Measurements from ENCODE around the gene PMEPA1. TPM values are rescaled to one million over a fixed set of nuclear protein-coding genes. Genes with fewer than 3 reads are reported as not detected.

The PMEPA1 gene
- total RNA-seq, 1 experiment from 2014 or later = 15.0 TPM

GRCh38 chr20:57711311-57711712, 1.5 kb upstream of the PMEPA1 start:
- Histone ChIP-seq H3K4me1 (peaks cover 30% of the 10 kb centered on the region), H3K27ac (peak overlapping the region; percentile 90; the same call in 1 of the 2 replicates), H3K36me3 (no peaks in the 10 kb centered on the region), H3K4me3 (peak overlapping the region; percentile 97), H3K9me3 (replicated peaks) (no peaks in the 10 kb centered on the region), H3K27me3 (no peaks in the 10 kb centered on the region)
- DNase-seq = peak in 1 of 2 experiments; percentile 47

GRCh38 chr20:57710841-57711240, 1.0 kb upstream of the PMEPA1 start:
- DNase-seq = peak in 1 of 2 experiments; percentile 49
- H3K4me1 ChIP-seq = peaks cover 30% of the 10 kb centered on the region

GRCh38 chr20:57708694-57709673, 831 bp downstream of the PMEPA1 start:
- Histone ChIP-seq H3K27me3 (no peaks in the 10 kb centered on the region), H3K9me3 (replicated peaks) (no peaks in the 10 kb centered on the region), H3K4me1 (peaks cover 41% of the 10 kb centered on the region), H3K36me3 (peaks cover 17% of the 10 kb centered on the region), H3K27ac (peak overlapping the region; percentile 73), H3K4me3 (peak overlapping the region; percentile 97)
- DNase-seq = peak; percentile 54 to 60

More at GRCh38 chr20:57710841-57711240, 1.0 kb upstream of the PMEPA1 start:
- Histone ChIP-seq H3K4me3 (peak overlapping the region; percentile 97), H3K27me3 (no peaks in the 10 kb centered on the region), H3K36me3 (peaks cover 3% of the 10 kb centered on the region; the same call in 1 of the 2 replicates), H3K9me3 (replicated peaks) (no peaks in the 10 kb centered on the region), H3K27ac (peak overlapping the region; percentile 90)

GRCh38 chr20:57707849-57708693, 1.7 kb downstream of the PMEPA1 start:
- H3K4me1 ChIP-seq = peaks cover 48% of the 10 kb centered on the region
- peak overlapping the region; percentile 97 for H3K4me3 ChIP-seq
- H3K27ac ChIP-seq = peak overlapping the region; percentile 73
- DNase-seq = peak in 1 of 2 experiments; percentile 39
- H3K9me3 ChIP-seq (replicated peaks) = no peaks in the 10 kb centered on the region
- peaks cover 25% of the 10 kb centered on the region for H3K36me3 ChIP-seq
- no peaks in the 10 kb centered on the region for H3K27me3 ChIP-seq

GRCh38 chr20:57707320-57707719, 2.5 kb downstream of the PMEPA1 start:
- Histone ChIP-seq H3K4me1 (peaks cover 50% of the 10 kb centered on the region), H3K27me3 (no peaks in the 10 kb centered on the region), H3K36me3 (peaks cover 32% of the 10 kb centered on the region), H3K27ac (no peak overlapping the region), H3K9me3 (replicated peaks) (no peaks in the 10 kb centered on the region), H3K4me3 (no peak overlapping the region)
- DNase-seq = no peak

- DNase-seq = no peak
- Histone ChIP-seq H3K27me3 (no peaks in the 10 kb centered on the region), H3K9me3 (replicated peaks) (no peaks in the 10 kb centered on the region), H3K27ac (no peak overlapping the region), H3K4me3 (no peak overlapping the region), H3K4me1 (peaks cover 44% of the 10 kb centered on the region), H3K36me3 (peaks cover 34% of the 10 kb centered on the region)
Observed at GRCh38 chr20:57705127-57705899, 4.5 kb downstream of the PMEPA1 start.

- peaks cover 44% of the 10 kb centered on the region for H3K4me1 ChIP-seq
- H3K9me3 ChIP-seq (replicated peaks) = no peaks in the 10 kb centered on the region
- peaks cover 38% of the 10 kb centered on the region for H3K36me3 ChIP-seq
- no peak overlapping the region for H3K4me3 ChIP-seq
- no peak for DNase-seq
- H3K27ac ChIP-seq = no peak overlapping the region
- H3K27me3 ChIP-seq = no peaks in the 10 kb centered on the region
Observed at GRCh38 chr20:57704245-57704644, 5.6 kb downstream of the PMEPA1 start.

GRCh38 chr20:57703013-57703412, 6.8 kb downstream of the PMEPA1 start:
- Histone ChIP-seq H3K9me3 (replicated peaks) (no peaks in the 10 kb centered on the region), H3K36me3 (peaks cover 38% of the 10 kb centered on the region), H3K4me1 (peaks cover 54% of the 10 kb centered on the region), H3K4me3 (no peak overlapping the region), H3K27me3 (no peaks in the 10 kb centered on the region), H3K27ac (no peak overlapping the region)
- no peak for DNase-seq

- Histone ChIP-seq H3K36me3 (peaks cover 38% of the 10 kb centered on the region), H3K4me3 (no peak overlapping the region), H3K4me1 (peaks cover 54% of the 10 kb centered on the region), H3K27me3 (no peaks in the 10 kb centered on the region), H3K27ac (no peak overlapping the region), H3K9me3 (replicated peaks) (no peaks in the 10 kb centered on the region)
- DNase-seq = no peak
Observed at GRCh38 chr20:57702521-57702920, 7.3 kb downstream of the PMEPA1 start.

GRCh38 chr20:57702091-57702490, 7.7 kb downstream of the PMEPA1 start:
- H3K9me3 ChIP-seq (replicated peaks) = no peaks in the 10 kb centered on the region
- no peak for DNase-seq
- no peaks in the 10 kb centered on the region for H3K27me3 ChIP-seq
- peaks cover 54% of the 10 kb centered on the region for H3K4me1 ChIP-seq
- no peak overlapping the region for H3K27ac ChIP-seq
- no peak overlapping the region for H3K4me3 ChIP-seq
- peaks cover 38% of the 10 kb centered on the region for H3K36me3 ChIP-seq

- peaks cover 54% of the 10 kb centered on the region for H3K4me1 ChIP-seq
- H3K27ac ChIP-seq = no peak overlapping the region
- no peaks in the 10 kb centered on the region for H3K27me3 ChIP-seq
- H3K4me3 ChIP-seq = no peak overlapping the region
- peaks cover 38% of the 10 kb centered on the region for H3K36me3 ChIP-seq
- H3K9me3 ChIP-seq (replicated peaks) = no peaks in the 10 kb centered on the region
- DNase-seq = no peak
Observed at GRCh38 chr20:57701651-57702050, 8.2 kb downstream of the PMEPA1 start.

GRCh38 chr20:57701090-57701489, 8.7 kb downstream of the PMEPA1 start:
- H3K27me3 ChIP-seq = no peaks in the 10 kb centered on the region
- peaks cover 54% of the 10 kb centered on the region for H3K4me1 ChIP-seq
- no peak for DNase-seq
- no peak overlapping the region for H3K27ac ChIP-seq
- no peaks in the 10 kb centered on the region for H3K9me3 ChIP-seq (replicated peaks)
- no peak overlapping the region for H3K4me3 ChIP-seq
- peaks cover 37% of the 10 kb centered on the region for H3K36me3 ChIP-seq

- no peak for DNase-seq
- no peak overlapping the region for H3K4me3 ChIP-seq
- H3K4me1 ChIP-seq = peaks cover 45% of the 10 kb centered on the region
- H3K9me3 ChIP-seq (replicated peaks) = no peaks in the 10 kb centered on the region
- no peak overlapping the region; the same call in 1 of the 2 replicates for H3K27ac ChIP-seq
- H3K36me3 ChIP-seq = peaks cover 24% of the 10 kb centered on the region
- no peaks in the 10 kb centered on the region for H3K27me3 ChIP-seq
Observed at GRCh38 chr20:57699395-57699794, 10.4 kb downstream of the PMEPA1 start.

- Histone ChIP-seq H3K9me3 (replicated peaks) (no peaks in the 10 kb centered on the region), H3K36me3 (peaks cover 21% of the 10 kb centered on the region), H3K4me1 (peaks cover 45% of the 10 kb centered on the region), H3K27ac (peak overlapping the region; percentile 56), H3K4me3 (no peak overlapping the region), H3K27me3 (no peaks in the 10 kb centered on the region)
- no peak for DNase-seq
Observed at GRCh38 chr20:57698867-57699275, 10.9 kb downstream of the PMEPA1 start.
